HG03139 (cell line): Measurements from ENCODE around the gene HEATR5A.

Experiments
- ATAC-seq: cut with Tn5 transposase; IDR thresholded peaks from one replicate; pipeline ENCODE4 v1.9.1; 2021; ENCODE audit not compliant: unreplicated experiment

The HEATR5A gene

GRCh38 chr14:31428011-31428410 is 7.7 kb upstream of the HEATR5A start:
- no peak for ATAC-seq

GRCh38 chr14:31426663-31427062 is 6.3 kb upstream of the HEATR5A start:
- ATAC-seq: no peak

GRCh38 chr14:31425905-31426304 is 5.6 kb upstream of the HEATR5A start:
- ATAC-seq: no peak

GRCh38 chr14:31421200-31421599 is 850 bp upstream of the HEATR5A start:
- ATAC-seq: no peak

GRCh38 chr14:31419967-31420318 is 407 bp downstream of the HEATR5A start:
- peak; percentile 12 for ATAC-seq

GRCh38 chr14:31419179-31419966 is 977 bp downstream of the HEATR5A start:
- no peak for ATAC-seq

- no peak for ATAC-seq
Measured at GRCh38 chr14:31418440-31418839, 1.9 kb downstream of the HEATR5A start.

- no peak for ATAC-seq
Measured at GRCh38 chr14:31414190-31414833, 6.0 kb downstream of the HEATR5A start.

GRCh38 chr14:31411218-31411727 is 9.1 kb downstream of the HEATR5A start:
- no peak for ATAC-seq

- no peak for ATAC-seq
Measured at GRCh38 chr14:31410048-31410650, 10.2 kb downstream of the HEATR5A start.

GRCh38 chr14:31408421-31408820 is 11.9 kb downstream of the HEATR5A start:
- no peak for ATAC-seq

- ATAC-seq: no peak
Measured at GRCh38 chr14:31405599-31406232, 14.6 kb downstream of the HEATR5A start.

- no peak for ATAC-seq
Measured at GRCh38 chr14:31405106-31405505, 15.2 kb downstream of the HEATR5A start.

- no peak for ATAC-seq
Measured at GRCh38 chr14:31403707-31404106, 16.6 kb downstream of the HEATR5A start.

- no peak for ATAC-seq
Measured at GRCh38 chr14:31402764-31403439, 17.4 kb downstream of the HEATR5A start.

GRCh38 chr14:31401369-31401932 is 18.9 kb downstream of the HEATR5A start:
- no peak for ATAC-seq

GRCh38 chr14:31400031-31400638 is 20.2 kb downstream of the HEATR5A start:
- no peak for ATAC-seq

- no peak for ATAC-seq
Measured at GRCh38 chr14:31395572-31396205, 24.7 kb downstream of the HEATR5A start.

- ATAC-seq: no peak
Measured at GRCh38 chr14:31395119-31395518, 25.2 kb downstream of the HEATR5A start.
